K562 (cell line): ENCODE measurements around the gene KIF5A. TPM values are rescaled to one million over a fixed set of nuclear protein-coding genes. Genes with fewer than 3 reads are reported as not detected.

Experiments
- ATAC-seq: fragments of 200-7000 bp; cut with Tn5 transposase; 3 replicates; pipeline ENCODE4 v1.9.1; 2020; ENCODE audit warnings: moderate library complexity
- BruUV-seq: library from RNA; stranded (reverse); fragments of 400-500 nt; replicated peaks from 2 replicates; lab custom pipeline; 2021; lab: Mats Ljungman, UMichigan
- CTCF ChIA-PET: fragments of 300-600 bp; formaldehyde crosslinking; extraction: SDS; loops from one replicate; lab custom pipeline; 2021; ENCODE audit warnings: low intra/inter-chr PET ratio; lab: Yijun Ruan, JAX
- POLR2A ChIA-PET: fragments of 300-600, 350-650 bp; sonication (Branson Sonifier 250); formaldehyde crosslinking; extraction: SDS; loops from one replicate; lab custom pipeline; 2021; ENCODE audit warnings: antibody characterized with exemption, inconsistent platforms; lab: Yijun Ruan, JAX
- DNase-seq, 4 experiments: peaks; one replicate each; pipeline versions ENCODE4 v3.0.0 to v3.0.0-alpha.2; 2011 to 2018; ENCODE audit warnings: low spot score in 3 of 4, mixed read lengths in 3 of 4; ENCODE audit errors: extremely low read depth in 1 of 4
- FAIRE-seq: peaks from 2 replicates; lab custom pipeline; 2011; peaks lifted over from hg19 to GRCh38; lab: Jason Lieb, UNC
- H2AFZ ChIP-seq: 2 replicates; pipeline ENCODE4 v1.6.0; 2011; ENCODE audit warnings: low read depth, low read length, control low read depth, inconsistent platforms
- H3K27ac ChIP-seq: fragments of 200-600 bp; 3 replicates; pipeline ENCODE4 v1.8.0; 2011; ENCODE audit warnings: low read depth, mild to moderate bottlenecking, control low read depth, inconsistent platforms, low read length, moderate library complexity, mixed read lengths; ENCODE audit errors: extremely low read depth
- H3K27me3 ChIP-seq, 2 experiments: fragments of 300-600 bp in 1 of 2; 2 replicates in 1 of 2; 3 replicates in 1 of 2; pipeline versions ENCODE4 v1.6.0 to v1.8.0; 2011; ENCODE audit warnings: inconsistent platforms in 2 of 2, low read length in 2 of 2, mild to moderate bottlenecking in 1 of 2, mixed read lengths in 1 of 2, moderate library complexity in 1 of 2; ENCODE audit not compliant: control insufficient read depth in 2 of 2, insufficient read depth in 2 of 2
- H3K36me3 ChIP-seq: fragments of 300-600 bp; 3 replicates; pipeline ENCODE4 v1.8.0; 2011; ENCODE audit warnings: mild to moderate bottlenecking, low read length, inconsistent platforms; ENCODE audit not compliant: control insufficient read depth, insufficient read depth
- H3K4me1 ChIP-seq, 2 experiments: fragments of 200-600 bp in 1 of 2; replicated peaks in 1 of 2; 2 replicates in 1 of 2; 3 replicates in 1 of 2; pipeline versions ENCODE4 v1.5.1 to v1.8.0; 2011; ENCODE audit warnings: inconsistent platforms in 2 of 2, low read length in 2 of 2, mild to moderate bottlenecking in 1 of 2, mixed read lengths in 1 of 2, moderate library complexity in 1 of 2; ENCODE audit not compliant: control insufficient read depth in 2 of 2, insufficient read depth in 2 of 2
- H3K4me2 ChIP-seq: 2 replicates; pipeline ENCODE4 v1.6.1; 2011; ENCODE audit warnings: low read length, control low read depth, inconsistent platforms, mixed read lengths; ENCODE audit not compliant: insufficient read depth
- H3K4me3 ChIP-seq: fragments of 200-600 bp; sonication (generic), shearing (Covaris generic); 2 replicates; pipeline ENCODE4 v1.5.1; 2016; ENCODE audit warnings: control low read depth, inconsistent platforms
- H3K79me2 ChIP-seq: fragments of 200-600 bp; 3 replicates; pipeline ENCODE4 v1.8.0; 2011; ENCODE audit warnings: low read length, inconsistent platforms; ENCODE audit not compliant: control insufficient read depth, insufficient read depth
- H3K9ac ChIP-seq, 2 experiments: 2 replicates each; pipeline versions ENCODE4 v1.6.0 to v1.6.1; 2011; ENCODE audit warnings: low read depth in 2 of 2, low read length in 2 of 2, control low read depth in 1 of 2, inconsistent platforms in 1 of 2, mild to moderate bottlenecking in 1 of 2, mixed read lengths in 1 of 2; ENCODE audit not compliant: insufficient read depth in 1 of 2
- H3K9me1 ChIP-seq: one replicate; pipeline ENCODE4 v1.6.0; 2011; ENCODE audit warnings: inconsistent platforms, mild to moderate bottlenecking, low read length, moderate library complexity; ENCODE audit not compliant: control insufficient read depth, insufficient read depth
- H3K9me3 ChIP-seq: replicated peaks from 2 replicates; pipeline ENCODE4 v1.5.1; 2011; ENCODE audit warnings: low read depth, low read length, inconsistent platforms; ENCODE audit not compliant: control insufficient read depth, insufficient read depth
- H4K20me1 ChIP-seq: replicated peaks from 2 replicates; pipeline ENCODE4 v1.6.1; 2011; ENCODE audit warnings: low read length, inconsistent platforms, mixed read lengths; ENCODE audit not compliant: control insufficient read depth, insufficient read depth
- BDP1 ChIP-seq: IDR thresholded peaks from 3 replicates; pipeline ENCODE4 v1.6.1; 2011; ENCODE audit not compliant: insufficient read length, insufficient read depth
- HCFC1 ChIP-seq: IDR thresholded peaks from 2 replicates; pipeline ENCODE4 v1.6.1; 2012; ENCODE audit warnings: low read depth, low read length, improper control_type of control experiment
- MAFF ChIP-seq: IDR thresholded peaks from 2 replicates; pipeline ENCODE4 v1.6.1; 2012; ENCODE audit warnings: low read length, improper control_type of control experiment
- MGA ChIP-seq: fragments of 450-650 bp; IDR thresholded peaks from 2 replicates; pipeline ENCODE4 v1.6.1; 2016; ENCODE audit warnings: mild to moderate bottlenecking, moderate library complexity
- SAFB2 ChIP-seq: fragments of 200-400 bp; formaldehyde crosslinking; IDR thresholded peaks from 2 replicates; pipeline ENCODE4 v1.6.1; 2018; ENCODE audit warnings: borderline replicate concordance, low read length, low read depth, moderate library complexity; ENCODE audit not compliant: severe bottlenecking
- ZMIZ1 ChIP-seq, 2 experiments: fragments of 150-350 bp in 1 of 2; IDR thresholded peaks; 2 replicates each; pipeline ENCODE4 v1.6.1; 2012 to 2016; ENCODE audit warnings: low read depth in 2 of 2, low read length in 2 of 2, mild to moderate bottlenecking in 1 of 2, moderate library complexity in 1 of 2
- WGBS: fragments of 100-300 bp; shearing (Covaris generic); methylation state at CpG from one replicate; pipeline ENCODE4 v1.1.6; 2016; ENCODE audit warnings: low coverage, mixed read lengths; ENCODE audit not compliant: insufficient coverage; ENCODE audit errors: missing lambda C conversion rate; 5-methylcytosine and 5-hydroxymethylcytosine counted together
- in situ Hi-C: fragments of 300-500 bp; cut with MboI; formaldehyde crosslinking; loops from 4 replicates; pipeline ENCODE4 v1.15.0; 2018; ENCODE audit warnings: inconsistent platforms, mixed read lengths
- intact Hi-C: fragments of 100-400 bp; cut with micrococcal nuclease; formaldehyde crosslinking; loops from 2 replicates; pipeline ENCODE4 v1.14.2; 2022
- polyA plus RNA-seq, 8 experiments: library from polyadenylated mRNA; depleted of rRNA in 4 of 8; stranded (reverse) in 5 of 8; unstranded in 3 of 8; fragments of >200 nt; fragmentation: Nextera tagmentation in 2 of 8; fragmentation: Illumina TruSeq in 1 of 8; extraction: Ambion mirVana in 2 of 8; extraction: Trizol in 1 of 8; gene quantifications; 2 replicates each; pipeline versions ENCODE4 v1.2.1 to v1.2.3, GENCODE V29; 2011 to 2014; ENCODE audit warnings: inconsistent platforms in 1 of 8, missing spikeins in 1 of 8
- total RNA-seq, 7 experiments: library from RNA; depleted of rRNA in 6 of 7; stranded (reverse); fragments of >200 nt in 6 of 7; fragmentation: Illumina TruSeq in 2 of 7; extraction: Trizol in 2 of 7; gene quantifications; 2 replicates each; pipeline versions ENCODE4 v1.2.1 to v1.2.3, GENCODE V29; 2011 to 2021; ENCODE audit warnings: low replicate concordance in 1 of 7

Gene KIF5A
- total and polyA plus RNA-seq, 9 of the 15 experiments (the other 6 are each of a cell fraction or from before 2014, with no cell fraction given): 3.4 to 17.7 (median 8.0) TPM

GRCh38 chr12:57577981-57578758 lies 28.3 kb downstream of the KIF5A start:
- peaks cover 7% of the 10 kb centered on the region for H3K9me1 ChIP-seq
- H3K4me1 ChIP-seq: no peaks in the 10 kb centered on the region; a peak in 1 of 5 replicates
- no TSS peak for BruUV-seq
- no peak overlapping the region for H3K9ac ChIP-seq
- H2AFZ ChIP-seq: no peak overlapping the region
- in situ Hi-C loops (no loop called here), intact Hi-C loops (no loop called here)
- ChIA-PET POLR2A (no interaction called here), CTCF (no interaction called here)
- H3K4me2 ChIP-seq: no peak overlapping the region
- no peaks in the 10 kb centered on the region for H4K20me1 ChIP-seq
- no peak overlapping the region; the same call in 2 of the 3 replicates for H3K27ac ChIP-seq
- DNase-seq (no peak), ATAC-seq (no peak), FAIRE-seq (no peak)
- H3K79me2 ChIP-seq: no peaks in the 10 kb centered on the region
- H3K4me3 ChIP-seq: no peak overlapping the region
- H3K9me3 ChIP-seq: no peaks in the 10 kb centered on the region
- no peaks in the 10 kb centered on the region for H3K27me3 ChIP-seq
- WGBS: 86% methylated on average over 12 of the region's 12 CpGs
- H3K36me3 ChIP-seq: peaks cover 84% of the 10 kb centered on the region
- no peak for TF ChIP-seq MGA
- no peak for TF ChIP-seq HCFC1
- TF ChIP-seq SAFB2: no peak
- TF ChIP-seq ZMIZ1 (IDR thresholded peaks at IDR 0.05; ENCODE audit: low read depth in 2 of 2, low read length in 2 of 2): no peak
- no peak for TF ChIP-seq BDP1
- TF ChIP-seq MAFF: no peak
